Activated T-helper 2 cell treated with anti-CD3 and anti-CD28 coated beads, Interferon-gamma antibody, Interleukin-2, Interleukin-4, amounts not matched to agents 10 μg/mL and 5 μg/mL and 100 μg/mL, durations not matched to agents 14 hours and 24 hours and 36 hours (primary cell): Measurements from ENCODE around the gene KIF5A. TPM values are rescaled to one million over a fixed set of nuclear protein-coding genes. Genes with fewer than 3 reads are reported as not detected.
"Not testable (repeated sequence)": the region's sequence is repeated elsewhere in the genome, so short reads cannot be mapped to it uniquely, and the experiment has no call there.

ENCODE experiments used
- DNase-seq: peaks from one replicate; pipeline ENCODE4 v3.0.0; 2021; ENCODE audit warnings: low spot score
- H3K27ac Mint-ChIP-seq: one replicate; pipeline ENCODE4 v1.8.0; 2021; ENCODE audit warnings: mixed read lengths
- H3K27me3 Mint-ChIP-seq: one replicate; pipeline ENCODE4 v1.8.0; 2021; ENCODE audit warnings: low read depth, mixed read lengths
- H3K36me3 Mint-ChIP-seq: one replicate; pipeline ENCODE4 v1.8.0; 2021; ENCODE audit warnings: low read depth, mixed read lengths
- H3K4me1 Mint-ChIP-seq: one replicate; pipeline ENCODE4 v1.8.0; 2021; ENCODE audit warnings: low read depth, mixed read lengths
- H3K4me3 Mint-ChIP-seq: one replicate; pipeline ENCODE4 v1.8.0; 2021; ENCODE audit warnings: low read depth, mild to moderate bottlenecking, moderate library complexity, mixed read lengths
- H3K9me3 Mint-ChIP-seq: one replicate; pipeline ENCODE4 v1.8.0; 2021; ENCODE audit warnings: mixed read lengths
- intact Hi-C: fragments of 100-400 bp; cut with micrococcal nuclease; formaldehyde crosslinking; loops from one replicate; pipeline ENCODE4 v1.15.1; 2023
- total RNA-seq: library from RNA; stranded (reverse); gene quantifications from 2 replicates; pipeline ENCODE4 v1.2.3, GENCODE V29; 2022

The KIF5A gene
- total RNA-seq, 1 donor from 2014 or later = 3.4 TPM

GRCh38 chr12:57560516-57560915 lies 10.7 kb downstream of the KIF5A start:
- no peaks in the 10 kb centered on the region for H3K36me3 Mint-ChIP-seq
- H3K27me3 Mint-ChIP-seq = peaks cover 11% of the 10 kb centered on the region
- H3K9me3 Mint-ChIP-seq = no peaks in the 10 kb centered on the region
- no peak overlapping the region for H3K4me3 Mint-ChIP-seq
- intact Hi-C loops = no loop called here
- DNase-seq = no peak
- no peaks in the 10 kb centered on the region for H3K4me1 Mint-ChIP-seq
- no peak overlapping the region for H3K27ac Mint-ChIP-seq

- H3K27ac Mint-ChIP-seq, DNase-seq, H3K4me1 Mint-ChIP-seq, H3K9me3 Mint-ChIP-seq, H3K4me3 Mint-ChIP-seq, intact Hi-C loops, H3K36me3 Mint-ChIP-seq: not testable (repeated sequence)
- peaks cover 11% of the 10 kb centered on the region for H3K27me3 Mint-ChIP-seq
Observed at GRCh38 chr12:57561117-57561516, 11.3 kb downstream of the KIF5A start.

DNA sequence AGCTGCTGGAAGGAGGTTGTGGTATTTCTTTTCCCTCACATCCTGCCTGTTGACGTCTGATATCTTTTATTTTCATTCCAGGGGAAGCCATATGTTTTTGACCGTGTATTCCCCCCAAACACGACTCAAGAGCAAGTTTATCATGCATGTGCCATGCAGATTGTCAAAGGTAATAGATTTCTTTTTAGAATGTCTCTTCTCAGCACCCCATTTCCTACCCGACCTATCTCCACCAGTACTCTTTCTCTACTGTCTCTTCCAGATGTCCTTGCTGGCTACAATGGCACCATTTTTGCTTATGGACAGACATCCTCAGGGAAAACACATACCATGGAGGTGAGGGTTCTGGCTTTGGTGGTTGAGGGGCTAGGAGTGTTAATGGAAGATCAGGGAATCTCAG lies 13.5 kb downstream of the KIF5A start:
- no peak overlapping the region for H3K27ac Mint-ChIP-seq
- DNase-seq = no peak

GRCh38 chr12:57564178-57564740 lies 14.4 kb downstream of the KIF5A start:
- Mint-ChIP-seq H3K27me3 (peaks cover 9% of the 10 kb centered on the region), H3K27ac (no peak overlapping the region), H3K9me3 (no peaks in the 10 kb centered on the region), H3K36me3 (no peaks in the 10 kb centered on the region), H3K4me1 (no peaks in the 10 kb centered on the region), H3K4me3 (no peak overlapping the region)
- DNase-seq = no peak
- intact Hi-C loops = no loop called here

More for the DNA sequence above, 13.5 kb downstream of the KIF5A start:
- peaks cover 9% of the 10 kb centered on the region for H3K27me3 Mint-ChIP-seq
- no peaks in the 10 kb centered on the region for H3K9me3 Mint-ChIP-seq
- H3K4me3 Mint-ChIP-seq = no peak overlapping the region
- intact Hi-C loops = no loop called here
- H3K4me1 Mint-ChIP-seq = no peaks in the 10 kb centered on the region
- no peaks in the 10 kb centered on the region for H3K36me3 Mint-ChIP-seq

- H3K4me3 Mint-ChIP-seq = no peak overlapping the region
- no peak overlapping the region for H3K27ac Mint-ChIP-seq
- H3K9me3 Mint-ChIP-seq = no peaks in the 10 kb centered on the region
- no peak for DNase-seq
- intact Hi-C loops = no loop called here
- no peaks in the 10 kb centered on the region for H3K4me1 Mint-ChIP-seq
- H3K36me3 Mint-ChIP-seq = no peaks in the 10 kb centered on the region
- H3K27me3 Mint-ChIP-seq = no peaks in the 10 kb centered on the region
Observed at GRCh38 chr12:57568838-57569237, 19.0 kb downstream of the KIF5A start.

DNA sequence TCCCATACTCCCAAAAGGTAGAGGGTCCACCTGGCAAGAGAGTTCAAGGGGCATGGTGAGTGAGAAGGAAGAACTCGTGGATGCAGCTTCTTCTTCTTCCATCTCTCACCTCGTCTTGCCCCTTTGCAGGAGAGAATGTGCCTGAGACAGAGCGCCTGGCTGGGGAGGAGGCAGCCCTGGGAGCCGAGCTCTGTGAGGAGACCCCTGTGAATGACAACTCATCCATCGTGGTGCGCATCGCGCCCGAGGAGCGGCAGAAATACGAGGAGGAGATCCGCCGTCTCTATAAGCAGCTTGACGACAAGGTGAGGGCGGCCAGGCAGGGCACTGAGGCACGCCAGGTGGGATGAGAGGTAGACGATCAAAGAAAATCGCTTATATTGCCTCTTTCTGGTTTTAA lies 20.0 kb downstream of the KIF5A start:
- no peak for DNase-seq
- Mint-ChIP-seq H3K4me3 (no peak overlapping the region), H3K4me1 (no peaks in the 10 kb centered on the region), H3K36me3 (no peaks in the 10 kb centered on the region), H3K9me3 (no peaks in the 10 kb centered on the region), H3K27ac (no peak overlapping the region), H3K27me3 (no peaks in the 10 kb centered on the region)
- intact Hi-C loops = no loop called here

- H3K36me3 Mint-ChIP-seq, H3K4me1 Mint-ChIP-seq, H3K27me3 Mint-ChIP-seq, H3K9me3 Mint-ChIP-seq, H3K27ac Mint-ChIP-seq, intact Hi-C loops, H3K4me3 Mint-ChIP-seq, DNase-seq: not testable (repeated sequence)
Observed at GRCh38 chr12:57570438-57570837, 20.6 kb downstream of the KIF5A start.

- Mint-ChIP-seq H3K9me3 (no peaks in the 10 kb centered on the region), H3K4me1 (no peaks in the 10 kb centered on the region), H3K27ac (no peak overlapping the region), H3K36me3 (no peaks in the 10 kb centered on the region), H3K27me3 (no peaks in the 10 kb centered on the region), H3K4me3 (no peak overlapping the region)
- DNase-seq = no peak
- intact Hi-C loops = no loop called here
Observed at GRCh38 chr12:57571926-57572762, 22.3 kb downstream of the KIF5A start.

- no peaks in the 10 kb centered on the region for H3K36me3 Mint-ChIP-seq
- no peak overlapping the region for H3K4me3 Mint-ChIP-seq
- no peak overlapping the region for H3K27ac Mint-ChIP-seq
- intact Hi-C loops = no loop called here
- H3K4me1 Mint-ChIP-seq = no peaks in the 10 kb centered on the region
- H3K9me3 Mint-ChIP-seq = no peaks in the 10 kb centered on the region
- H3K27me3 Mint-ChIP-seq = no peaks in the 10 kb centered on the region
- no peak for DNase-seq
Observed at GRCh38 chr12:57574795-57575194, 25.0 kb downstream of the KIF5A start.

DNA sequence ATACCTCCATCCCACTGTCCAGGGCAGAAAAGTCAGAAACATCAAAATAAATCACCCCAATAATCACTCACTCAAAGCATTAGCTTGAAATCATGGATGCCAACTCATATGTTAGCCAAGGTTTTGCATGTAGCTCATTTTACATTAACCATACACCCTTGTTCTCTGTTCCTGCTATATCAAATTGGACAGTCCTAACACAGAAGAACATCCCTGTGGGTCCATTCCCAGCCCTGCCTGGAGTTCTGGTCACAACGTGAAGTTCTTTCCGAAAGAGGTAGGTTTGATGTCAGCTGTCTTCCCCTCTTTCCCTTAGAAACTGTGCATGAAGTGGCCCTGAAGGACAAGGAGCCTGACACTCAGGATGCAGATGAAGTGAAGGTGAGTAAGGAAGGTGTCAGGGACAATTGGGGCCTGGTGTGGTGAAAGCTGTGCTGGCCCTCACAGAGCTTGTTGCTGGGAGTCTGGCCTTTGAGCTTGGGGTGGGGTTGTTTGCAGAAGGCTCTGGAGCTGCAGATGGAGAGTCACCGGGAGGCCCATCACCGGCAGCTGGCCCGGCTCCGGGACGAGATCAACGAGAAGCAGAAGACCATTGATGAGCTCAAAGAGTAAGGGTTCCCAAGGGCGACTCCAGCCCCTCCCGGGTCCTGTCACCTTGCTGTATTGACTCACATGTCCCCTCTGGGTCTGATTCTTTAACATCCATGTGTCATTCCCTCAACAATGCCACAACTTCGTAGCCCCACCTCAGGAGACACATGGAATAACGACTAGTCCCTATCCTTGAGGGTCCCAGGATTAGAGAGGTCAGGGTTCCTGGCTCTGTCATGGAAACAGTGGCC lies 26.1 kb downstream of the KIF5A start:
- H3K4me3 Mint-ChIP-seq = no peak overlapping the region
- H3K4me1 Mint-ChIP-seq = no peaks in the 10 kb centered on the region
- no peak overlapping the region for H3K27ac Mint-ChIP-seq
- H3K27me3 Mint-ChIP-seq = no peaks in the 10 kb centered on the region
- H3K36me3 Mint-ChIP-seq = no peaks in the 10 kb centered on the region
- intact Hi-C loops = no loop called here
- H3K9me3 Mint-ChIP-seq = no peaks in the 10 kb centered on the region
- no peak for DNase-seq

DNA sequence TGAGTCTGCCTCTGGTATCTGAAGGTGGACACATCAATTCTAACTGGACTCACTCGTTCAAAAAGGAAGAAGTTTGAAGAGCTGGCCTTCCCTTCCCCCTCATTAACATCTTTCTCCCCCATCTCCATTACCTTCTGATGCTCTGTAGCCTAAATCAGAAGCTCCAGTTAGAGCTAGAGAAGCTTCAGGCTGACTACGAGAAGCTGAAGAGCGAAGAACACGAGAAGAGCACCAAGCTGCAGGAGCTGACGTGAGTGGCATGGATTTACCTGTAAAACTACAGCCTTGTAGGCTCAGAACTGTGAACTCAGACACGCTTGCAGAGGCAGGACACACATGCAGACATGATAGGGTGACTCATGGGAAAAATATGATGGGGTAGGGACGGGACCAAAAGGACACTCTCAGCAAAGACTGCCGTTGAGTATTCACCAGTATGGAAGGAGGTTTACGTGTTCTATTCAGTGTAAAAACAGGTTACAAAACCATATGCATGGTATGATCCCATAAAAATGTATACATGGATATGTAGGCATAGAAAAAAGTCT lies 26.8 kb downstream of the KIF5A start:
- H3K27ac Mint-ChIP-seq = no peak overlapping the region
- intact Hi-C loops = no loop called here
- DNase-seq = no peak
- no peaks in the 10 kb centered on the region for H3K36me3 Mint-ChIP-seq
- no peak overlapping the region for H3K4me3 Mint-ChIP-seq
- no peaks in the 10 kb centered on the region for H3K4me1 Mint-ChIP-seq
- H3K9me3 Mint-ChIP-seq = no peaks in the 10 kb centered on the region
- no peaks in the 10 kb centered on the region for H3K27me3 Mint-ChIP-seq

DNA sequence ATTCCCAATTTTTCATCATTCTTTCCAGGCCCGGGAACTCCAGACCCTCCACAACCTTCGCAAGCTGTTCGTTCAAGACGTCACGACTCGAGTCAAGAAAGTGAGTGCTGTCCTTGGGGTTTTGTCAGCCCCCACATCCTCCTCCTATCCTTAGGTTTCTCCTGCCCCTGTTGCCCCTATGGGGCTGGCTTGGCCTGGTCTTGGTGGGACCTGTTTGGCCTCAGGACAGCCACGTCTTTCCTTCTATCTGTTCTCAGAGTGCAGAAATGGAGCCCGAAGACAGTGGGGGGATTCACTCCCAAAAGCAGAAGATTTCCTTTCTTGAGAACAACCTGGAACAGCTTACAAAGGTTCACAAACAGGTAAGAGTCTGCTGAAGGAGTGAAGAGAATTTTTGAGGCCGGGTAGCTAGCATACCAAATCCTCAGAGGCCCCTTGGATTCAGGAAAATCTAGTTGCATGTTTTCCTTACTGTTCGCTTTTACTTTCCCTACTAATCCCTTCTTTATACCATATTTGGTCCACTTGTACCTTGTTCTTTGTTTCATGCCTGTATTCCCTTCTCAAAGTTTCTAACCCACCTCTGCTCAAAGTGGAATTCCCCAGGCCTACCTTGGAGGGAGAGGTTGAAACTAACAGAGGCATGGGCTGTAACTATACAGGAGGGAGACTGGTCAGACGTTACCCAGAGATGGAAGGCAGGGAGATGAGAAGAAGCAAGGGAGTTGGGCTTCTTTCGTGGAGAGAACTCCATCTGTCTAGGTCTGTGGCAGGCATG lies 28.3 kb downstream of the KIF5A start:
- H3K36me3 Mint-ChIP-seq = no peaks in the 10 kb centered on the region
- H3K4me1 Mint-ChIP-seq = peaks cover 1% of the 10 kb centered on the region
- H3K27me3 Mint-ChIP-seq = peaks cover under 1% of the 10 kb centered on the region
- H3K4me3 Mint-ChIP-seq = no peak overlapping the region
- no peak for DNase-seq
- no peaks in the 10 kb centered on the region for H3K9me3 Mint-ChIP-seq
- H3K27ac Mint-ChIP-seq = no peak overlapping the region
- intact Hi-C loops = no loop called here
